K562 (cell line): ENCODE measurements around the gene LIPT2.

ENCODE experiments used
- CCAR2 ChIP-seq: fragments of 200-400 bp; formaldehyde crosslinking; IDR thresholded peaks from 2 replicates; pipeline ENCODE4 v1.6.1; 2017; ENCODE audit warnings: mild to moderate bottlenecking, low read depth, low read length
- CTCF ChIP-seq, 3 experiments: IDR thresholded peaks in 2 of 3; conservative IDR thresholded peaks in 1 of 3; 2 replicates each; pipeline ENCODE4 v1.5.1; 2011 to 2012; ENCODE audit warnings: low read length in 3 of 3, mild to moderate bottlenecking in 3 of 3, control low read depth in 2 of 3, improper control_type of control experiment in 1 of 3, inconsistent platforms in 1 of 3, low read depth in 1 of 3, mixed read lengths in 1 of 3, moderate library complexity in 1 of 3; ENCODE audit not compliant: insufficient read depth in 2 of 3
- E2F3 ChIP-seq: fragments of 250-450 bp; sonication (Bioruptor Pico); IDR thresholded peaks from 2 replicates; pipeline ENCODE4 v1.4.0; 2020; ENCODE audit warnings: mild to moderate bottlenecking
- FOXJ3 ChIP-seq: sonication (generic); formaldehyde crosslinking; IDR thresholded peaks from 2 replicates; pipeline ENCODE4 v1.4.0; 2020; ENCODE audit warnings: mild to moderate bottlenecking, missing genetic modification reagents
- FOXK1 ChIP-seq: sonication (generic); formaldehyde crosslinking; IDR thresholded peaks from 2 replicates; pipeline ENCODE4 v1.8.0; 2022; ENCODE audit warnings: missing genetic modification reagents, mild to moderate bottlenecking, borderline replicate concordance
- MAZ ChIP-seq, 2 experiments: fragments of 450-650 bp in 1 of 2; sonication (generic) in 1 of 2; formaldehyde crosslinking; IDR thresholded peaks in 1 of 2; conservative IDR thresholded peaks in 1 of 2; 2 replicates each; pipeline versions ENCODE4 v1.4.0 to v1.5.0; 2020; ENCODE audit warnings: mild to moderate bottlenecking in 1 of 2, missing genetic modification reagents in 1 of 2

DNA sequence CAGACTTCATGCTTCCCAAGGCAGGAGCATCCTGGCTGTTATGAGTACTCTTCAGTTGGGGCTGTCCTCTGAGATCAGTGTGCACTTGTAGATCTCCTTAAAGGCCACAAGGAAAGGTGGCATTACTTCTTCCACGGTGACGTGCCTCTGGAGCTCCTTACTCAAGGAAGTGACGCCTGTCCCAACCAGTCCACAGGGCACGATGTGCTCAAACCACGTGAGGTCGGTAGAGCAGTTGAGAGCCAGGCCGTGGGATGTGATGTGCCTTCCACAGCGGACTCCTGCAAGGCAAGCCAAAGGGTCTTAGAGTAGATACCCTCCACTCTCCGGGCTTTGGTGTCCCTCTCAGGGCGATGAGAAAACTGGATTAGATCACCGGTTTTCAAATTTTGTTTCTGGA is 1.4 kb downstream of the LIPT2 start:
- no peak for TF ChIP-seq E2F3
- TF ChIP-seq FOXJ3 (CRISPR knock-in tag) = no peak
- no peak for TF ChIP-seq FOXK1 (CRISPR knock-in tag)
- TF ChIP-seq CCAR2 = no peak
- TF ChIP-seq MAZ (CRISPR knock-in tag; conservative IDR thresholded peaks at IDR 0.05 in 1 of 2, IDR thresholded peaks at IDR 0.05 in 1 of 2) = no peak
- TF ChIP-seq CTCF (IDR thresholded peaks at IDR 0.05 in 2 of 3, conservative IDR thresholded peaks at IDR 0.05 in 1 of 3; ENCODE audit: insufficient read depth in 2 of 3, low read depth in 1 of 3, low read length in 3 of 3) = no peak
